Neural cell (in vitro differentiated cells): ENCODE data around the gene KCNJ10. TPM values are rescaled to one million over a fixed set of nuclear protein-coding genes. Genes with fewer than 3 reads are reported as not detected.

Experiments used
- H2AFZ ChIP-seq: fragments of 200-600, 300-800 bp; sonication (generic), shearing (Covaris generic); 2 replicates; pipeline ENCODE4 v1.6.0; 2014; ENCODE audit warnings: low read depth, mild to moderate bottlenecking, antibody characterized with exemption, low read length, moderate library complexity
- H3F3A ChIP-seq: fragments of 200-600 bp; shearing (Covaris generic); 2 replicates; pipeline ENCODE4 v1.6.1; 2016; ENCODE audit warnings: mild to moderate bottlenecking, moderate library complexity, mixed read lengths, antibody characterized with exemption, low read length; ENCODE audit not compliant: insufficient read depth, poor library complexity, severe bottlenecking
- H3K27ac ChIP-seq: fragments of 200-600, 300-800 bp; sonication (generic), shearing (Covaris generic); 2 replicates; pipeline ENCODE4 v1.5.1; 2014; ENCODE audit warnings: mild to moderate bottlenecking, low read length, moderate library complexity
- H3K27me3 ChIP-seq: fragments of 300-800, 200-600 bp; sonication (generic), shearing (Covaris generic); 2 replicates; pipeline ENCODE4 v1.6.0; 2014; ENCODE audit warnings: mild to moderate bottlenecking, low read depth, low read length, moderate library complexity; ENCODE audit not compliant: insufficient read depth
- H3K36me3 ChIP-seq: fragments of 300-800, 200-600 bp; sonication (generic), shearing (Covaris generic); 2 replicates; pipeline ENCODE4 v1.5.1; 2014; ENCODE audit warnings: mild to moderate bottlenecking, antibody characterized with exemption, low read length, moderate library complexity; ENCODE audit not compliant: insufficient read depth
- H3K4me2 ChIP-seq: fragments of 300-800, 200-600 bp; sonication (generic), shearing (Covaris generic); 2 replicates; pipeline ENCODE4 v1.6.0; 2014; ENCODE audit warnings: mild to moderate bottlenecking, low read length
- H3K4me3 ChIP-seq: fragments of 300-800, 200-600 bp; sonication (generic), shearing (Covaris generic); 2 replicates; pipeline ENCODE4 v1.5.1; 2014; ENCODE audit warnings: mild to moderate bottlenecking, low read length, moderate library complexity
- H3K79me2 ChIP-seq: fragments of 200-600 bp; shearing (Covaris generic); replicated peaks from 2 replicates; pipeline ENCODE4 v1.6.0; 2014; ENCODE audit warnings: mild to moderate bottlenecking, low read length, moderate library complexity; ENCODE audit not compliant: insufficient read depth
- H3K9ac ChIP-seq: fragments of 300-800, 200-600 bp; sonication (generic), shearing (Covaris generic); 2 replicates; pipeline ENCODE4 v1.6.1; 2016; ENCODE audit warnings: mild to moderate bottlenecking, low read length, mixed read lengths
- H3K9me2 ChIP-seq: fragments of 200-600 bp; shearing (Covaris generic); 2 replicates; pipeline ENCODE4 v1.6.1; 2016; ENCODE audit warnings: mild to moderate bottlenecking, low read length, mixed read lengths; ENCODE audit not compliant: insufficient read depth
- H3K9me3 ChIP-seq: fragments of 200-600, 300-800 bp; sonication (generic), shearing (Covaris generic); 2 replicates; pipeline ENCODE4 v1.6.1; 2016; ENCODE audit warnings: mild to moderate bottlenecking, mixed run types, low read length, moderate library complexity, mixed read lengths
- H4K20me1 ChIP-seq: fragments of 200-600 bp; shearing (Covaris generic); 2 replicates; pipeline ENCODE4 v1.6.1; 2016; ENCODE audit warnings: mild to moderate bottlenecking, mixed run types; ENCODE audit not compliant: insufficient read depth
- EP300 ChIP-seq: fragments of 450-650 bp; conservative IDR thresholded peaks from 2 replicates; pipeline ENCODE4 v1.6.1; 2014; ENCODE audit warnings: antibody characterized with exemption, mild to moderate bottlenecking, moderate library complexity; ENCODE audit not compliant: poor library complexity, severe bottlenecking
- EZH2 ChIP-seq: fragments of 200-600, 300-800 bp; shearing (Covaris generic), sonication (generic); IDR thresholded peaks from 2 replicates; pipeline ENCODE4 v1.6.1; 2014; ENCODE audit warnings: antibody characterized with exemption, low read length, borderline replicate concordance, mild to moderate bottlenecking; ENCODE audit not compliant: insufficient read depth, poor library complexity, severe bottlenecking
- MXI1 ChIP-seq: fragments of 450-650 bp; conservative IDR thresholded peaks from 2 replicates; pipeline ENCODE4 v1.6.1; 2014; ENCODE audit warnings: antibody characterized with exemption, mild to moderate bottlenecking; ENCODE audit not compliant: poor library complexity, severe bottlenecking
- POLR2AphosphoS5 ChIP-seq: IDR thresholded peaks from 2 replicates; pipeline ENCODE4 v1.6.1; 2012
- RAD21 ChIP-seq: fragments of 450-650 bp; conservative IDR thresholded peaks from 2 replicates; pipeline ENCODE4 v1.6.1; 2014; ENCODE audit warnings: antibody characterized with exemption, mild to moderate bottlenecking, moderate library complexity
- REST ChIP-seq: IDR thresholded peaks from 2 replicates; pipeline ENCODE4 v1.6.1; 2012; ENCODE audit warnings: borderline replicate concordance
- SMC3 ChIP-seq: fragments of 450-650 bp; conservative IDR thresholded peaks from 2 replicates; pipeline ENCODE4 v1.6.1; 2014; ENCODE audit warnings: antibody characterized with exemption, mild to moderate bottlenecking, moderate library complexity; ENCODE audit not compliant: poor library complexity
- TAF1 ChIP-seq: IDR thresholded peaks from 2 replicates; pipeline ENCODE4 v1.6.1; 2012; ENCODE audit warnings: low read depth
- polyA plus RNA-seq: library from polyadenylated mRNA; depleted of rRNA; stranded (reverse); fragments of >200 nt; gene quantifications from 2 replicates; pipeline ENCODE4 v1.2.3, GENCODE V29; 2014
- TF ChIP-seq, protein P1 (sequence below): fragments of 450-650 bp; IDR thresholded peaks from 2 replicates; pipeline ENCODE4 v1.5.1; 2014; ENCODE audit warnings: antibody characterized with exemption, mild to moderate bottlenecking, moderate library complexity; ENCODE audit not compliant: poor library complexity, severe bottlenecking

The KCNJ10 gene
- polyA plus RNA-seq, 1 donor from 2014 or later = not detected

DNA sequence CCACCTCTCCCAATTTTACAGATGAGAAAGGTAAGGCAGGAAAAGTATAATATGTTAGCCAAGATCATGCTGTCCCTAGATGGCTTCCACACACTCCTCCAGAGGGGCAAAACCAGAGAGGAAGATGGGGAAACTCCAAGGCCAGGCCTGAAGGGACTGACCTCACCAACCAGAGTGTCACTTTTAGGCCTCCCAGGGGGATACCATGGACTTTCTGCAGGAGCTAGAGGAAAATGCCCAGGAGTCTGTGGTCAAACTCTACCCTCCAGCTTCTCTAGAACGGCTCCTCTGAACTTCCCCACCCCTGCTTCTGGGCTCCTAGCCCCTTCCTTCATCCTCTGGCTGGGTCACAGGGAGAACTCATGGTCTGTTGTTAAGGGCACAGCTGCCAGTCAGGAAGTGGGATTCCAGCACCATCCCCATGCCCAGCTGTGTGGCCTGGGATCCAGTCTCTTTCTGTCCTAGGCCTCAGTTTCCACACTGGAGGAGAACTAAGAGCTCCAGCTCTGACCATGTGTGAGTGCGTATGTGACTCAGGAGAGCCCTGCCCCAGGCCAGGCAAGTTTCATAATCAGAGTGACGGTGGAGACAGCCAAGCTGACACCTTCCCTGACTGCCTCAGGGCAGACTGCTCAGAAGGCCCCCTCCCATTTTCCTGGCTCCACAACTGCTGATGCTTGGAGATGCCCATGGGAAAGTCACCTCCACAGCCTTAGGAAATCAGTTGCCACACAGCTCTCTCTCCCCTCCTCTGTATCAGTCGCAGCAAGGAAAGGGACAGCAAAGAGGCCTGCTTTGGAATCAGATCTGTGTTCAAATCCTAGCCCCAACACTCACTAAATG is 26.5 kb upstream of the KCNJ10 start:
- no peak overlapping the region for H3K9ac ChIP-seq
- H3K27ac ChIP-seq = no peak overlapping the region
- no peaks in the 10 kb centered on the region for H3K36me3 ChIP-seq
- H3K79me2 ChIP-seq = no peaks in the 10 kb centered on the region
- no peak overlapping the region for H3K4me2 ChIP-seq
- no peaks in the 10 kb centered on the region for H3K9me2 ChIP-seq
- H3F3A ChIP-seq = no peaks in the 10 kb centered on the region
- H2AFZ ChIP-seq = no peak overlapping the region
- no peaks in the 10 kb centered on the region for H4K20me1 ChIP-seq
- no peaks in the 10 kb centered on the region for H3K27me3 ChIP-seq
- H3K4me3 ChIP-seq = no peak overlapping the region
- TF ChIP-seq EP300 (no peak), TAF1 (no peak), RAD21 (no peak), EZH2 (no peak), MXI1 (no peak), POLR2AphosphoS5 (no peak), REST (no peak), SMC3 (no peak)
- TF ChIP-seq, protein P1, sequence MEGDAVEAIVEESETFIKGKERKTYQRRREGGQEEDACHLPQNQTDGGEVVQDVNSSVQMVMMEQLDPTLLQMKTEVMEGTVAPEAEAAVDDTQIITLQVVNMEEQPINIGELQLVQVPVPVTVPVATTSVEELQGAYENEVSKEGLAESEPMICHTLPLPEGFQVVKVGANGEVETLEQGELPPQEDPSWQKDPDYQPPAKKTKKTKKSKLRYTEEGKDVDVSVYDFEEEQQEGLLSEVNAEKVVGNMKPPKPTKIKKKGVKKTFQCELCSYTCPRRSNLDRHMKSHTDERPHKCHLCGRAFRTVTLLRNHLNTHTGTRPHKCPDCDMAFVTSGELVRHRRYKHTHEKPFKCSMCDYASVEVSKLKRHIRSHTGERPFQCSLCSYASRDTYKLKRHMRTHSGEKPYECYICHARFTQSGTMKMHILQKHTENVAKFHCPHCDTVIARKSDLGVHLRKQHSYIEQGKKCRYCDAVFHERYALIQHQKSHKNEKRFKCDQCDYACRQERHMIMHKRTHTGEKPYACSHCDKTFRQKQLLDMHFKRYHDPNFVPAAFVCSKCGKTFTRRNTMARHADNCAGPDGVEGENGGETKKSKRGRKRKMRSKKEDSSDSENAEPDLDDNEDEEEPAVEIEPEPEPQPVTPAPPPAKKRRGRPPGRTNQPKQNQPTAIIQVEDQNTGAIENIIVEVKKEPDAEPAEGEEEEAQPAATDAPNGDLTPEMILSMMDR = no peak
- H3K9me3 ChIP-seq = no peaks in the 10 kb centered on the region

- H3K9me3 ChIP-seq = no peaks in the 10 kb centered on the region
- no peak overlapping the region for H3K4me2 ChIP-seq
- TF ChIP-seq SMC3 = no peak
- no peak for TF ChIP-seq MXI1
- TF ChIP-seq RAD21 = no peak
- TF ChIP-seq EP300 = no peak
- TF ChIP-seq POLR2AphosphoS5 = no peak
- no peaks in the 10 kb centered on the region for H3K36me3 ChIP-seq
- H3K27me3 ChIP-seq = no peaks in the 10 kb centered on the region
- H3K9ac ChIP-seq = no peak overlapping the region
- H3K4me3 ChIP-seq = no peak overlapping the region
- H2AFZ ChIP-seq = no peak overlapping the region
- no peaks in the 10 kb centered on the region for H3F3A ChIP-seq
- no peaks in the 10 kb centered on the region for H3K79me2 ChIP-seq
- H3K27ac ChIP-seq = no peak overlapping the region
- H4K20me1 ChIP-seq = no peaks in the 10 kb centered on the region
- H3K9me2 ChIP-seq = no peaks in the 10 kb centered on the region
Observed at GRCh38 chr1:160095382-160096105, 25.6 kb upstream of the KCNJ10 start.
